NCI-H2171 treated with DMSO at 0.1 percent for 48 hours (cell line): Measurements from ENCODE around the gene ARNT2.

ENCODE experiments used
- DNase-seq: peaks from one replicate; lab custom pipeline; 2025; lab: John Stamatoyannopoulos, UW

The ARNT2 gene

GRCh38 chr15:80411788-80412288 is 7.7 kb downstream of the ARNT2 start:
- DNase-seq = no peak

GRCh38 chr15:80414546-80415357 is 10.6 kb downstream of the ARNT2 start:
- no peak for DNase-seq

- DNase-seq = no peak
Measured at GRCh38 chr15:80415358-80415670, 11.1 kb downstream of the ARNT2 start.

DNA sequence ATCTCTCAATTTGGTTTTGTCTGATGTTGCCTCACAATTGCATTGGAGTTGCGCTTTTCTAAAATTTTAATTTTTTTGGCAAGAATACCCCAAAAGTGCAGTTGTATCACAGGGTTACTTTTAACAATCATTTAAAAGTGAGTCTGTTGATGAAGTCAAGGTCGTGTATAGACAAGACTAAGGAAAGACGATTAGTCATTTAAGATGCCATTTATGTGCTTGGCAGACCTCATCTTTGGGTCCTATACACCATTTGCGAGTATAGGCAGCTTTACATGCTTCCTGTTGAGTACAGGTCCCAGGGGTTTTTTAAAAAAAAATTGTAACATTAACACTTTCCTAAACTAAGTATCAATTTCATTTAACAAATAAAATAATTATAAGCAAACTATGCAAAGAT is 12.5 kb downstream of the ARNT2 start:
- peak; percentile 2 for DNase-seq

DNA sequence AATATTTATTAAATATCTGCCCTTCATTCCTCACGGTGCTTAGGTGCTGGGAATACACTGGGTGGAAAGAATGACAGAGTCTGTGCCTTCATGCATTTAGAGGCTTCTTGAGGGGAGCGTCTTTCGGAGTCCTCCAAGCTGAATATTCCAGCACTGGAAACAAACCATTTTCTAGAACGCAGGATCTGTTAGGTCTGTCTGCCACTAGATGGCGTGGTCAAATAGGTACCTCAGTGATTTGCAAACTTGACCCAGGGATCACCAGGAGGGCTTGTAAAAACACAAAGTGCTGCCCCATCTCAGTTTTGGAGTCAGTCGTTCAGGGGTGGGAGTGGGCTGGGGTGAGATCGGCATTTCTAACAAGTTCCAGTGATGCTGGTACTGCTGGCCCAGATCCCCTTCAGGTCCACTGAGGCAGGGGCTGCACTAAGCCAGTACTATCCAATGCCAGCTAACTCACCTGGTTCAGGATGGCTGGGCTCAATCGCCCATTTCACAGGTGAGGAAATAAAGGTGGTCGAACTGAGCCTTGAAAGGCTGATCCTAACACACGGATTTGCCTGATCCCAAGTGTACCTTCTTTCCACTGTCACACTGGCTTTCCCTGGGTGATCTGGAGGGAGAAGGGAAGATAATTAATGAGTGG is 14.8 kb downstream of the ARNT2 start:
- peak; percentile 57 for DNase-seq

- DNase-seq = no peak
Measured at GRCh38 chr15:80419546-80419945, 15.4 kb downstream of the ARNT2 start.

GRCh38 chr15:80420658-80421057 is 16.5 kb downstream of the ARNT2 start:
- no peak for DNase-seq

DNA sequence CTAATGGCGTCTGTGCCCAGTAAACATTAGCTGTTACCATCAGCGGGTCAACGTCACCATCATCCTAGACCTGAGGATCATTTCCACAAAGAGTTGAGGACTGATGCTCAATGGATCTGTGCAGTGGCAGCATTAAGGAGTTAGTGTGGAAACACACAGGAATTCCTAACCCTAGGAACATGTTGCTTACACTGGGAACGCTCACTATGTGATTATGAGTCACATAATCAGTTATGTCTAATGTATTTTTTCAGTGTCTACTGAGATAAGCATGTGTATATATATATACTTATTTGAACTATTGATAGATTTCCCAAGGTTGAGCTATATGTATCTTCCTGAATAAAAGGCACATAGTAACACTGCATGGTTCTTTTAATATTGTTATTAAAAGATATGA is 19.0 kb downstream of the ARNT2 start:
- DNase-seq = no peak

GRCh38 chr15:80424381-80424780 is 20.2 kb downstream of the ARNT2 start:
- no peak for DNase-seq

DNA sequence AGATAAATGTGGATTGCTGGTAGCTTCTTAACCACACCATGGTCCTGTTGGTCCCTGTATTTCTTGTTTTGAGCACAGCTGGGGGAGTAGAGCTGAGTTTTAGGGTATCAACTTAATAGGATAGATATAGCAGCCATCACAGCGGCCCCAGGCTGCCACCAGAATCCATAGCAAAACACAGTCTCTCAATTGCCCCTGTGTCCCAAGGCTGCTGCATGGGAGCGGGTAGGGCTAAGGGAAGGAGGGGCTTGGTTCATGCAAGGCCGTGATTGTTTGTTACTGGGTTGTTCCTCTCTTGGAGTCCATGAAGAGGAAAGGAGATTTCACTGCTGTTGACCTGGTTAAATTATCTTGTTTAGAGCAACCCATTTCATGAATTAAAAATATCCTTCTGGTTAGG is 22.1 kb downstream of the ARNT2 start:
- no peak for DNase-seq

DNA sequence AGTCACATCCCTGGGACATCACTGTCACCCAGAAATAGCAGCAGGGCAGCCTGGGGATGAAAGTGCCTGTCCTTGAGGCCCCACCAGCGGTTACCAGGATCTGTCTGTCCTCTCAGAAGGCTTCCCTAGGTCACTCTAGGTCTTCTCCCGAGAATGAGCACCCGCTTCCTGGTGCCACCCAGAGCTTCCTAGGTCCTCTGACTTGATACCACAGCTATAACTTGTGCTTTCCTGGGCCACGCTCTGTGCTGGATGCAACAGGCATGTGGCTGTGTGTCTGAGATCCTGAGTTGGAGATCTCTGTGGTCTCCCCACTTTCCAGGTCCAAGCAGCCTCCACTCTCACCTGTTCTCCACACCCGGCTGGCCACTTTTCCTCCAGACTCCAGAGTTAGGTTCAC is 25.8 kb downstream of the ARNT2 start:
- no peak for DNase-seq

DNA sequence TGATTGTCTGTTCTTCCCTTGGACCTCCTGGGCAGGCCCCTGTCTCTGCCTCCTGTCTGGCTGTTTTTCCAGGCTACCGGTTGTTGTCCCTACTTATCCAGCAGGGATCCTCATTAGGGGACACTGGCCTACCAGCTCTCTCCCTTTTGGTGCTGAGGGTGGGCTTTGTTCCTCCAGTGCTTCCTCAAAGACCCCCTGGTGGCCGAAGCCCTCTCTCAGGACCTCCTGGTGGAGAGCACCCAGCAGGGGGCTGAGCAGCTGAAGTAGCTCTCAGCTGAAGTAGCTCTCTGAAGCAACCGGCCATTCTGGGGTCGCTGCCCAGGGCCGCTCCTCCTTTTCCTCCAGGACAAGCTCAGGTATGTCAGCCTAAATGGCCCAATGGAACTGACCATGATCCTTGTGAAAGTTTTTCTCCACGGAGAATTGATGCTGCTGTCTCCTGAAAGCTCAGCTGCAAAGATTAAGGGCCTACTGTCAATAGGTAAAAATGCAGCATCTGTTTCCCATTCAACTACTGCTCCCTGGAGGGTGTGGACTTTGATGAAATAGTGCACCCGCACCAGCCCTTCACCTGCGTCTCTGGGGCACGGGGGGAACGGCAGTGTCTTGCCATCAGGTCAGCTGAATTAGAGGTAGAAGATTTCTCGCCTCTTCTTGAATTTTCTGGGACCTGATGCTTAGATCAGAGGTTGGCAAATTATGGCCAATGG is 27.6 kb downstream of the ARNT2 start:
- DNase-seq = peak; percentile 53

DNA sequence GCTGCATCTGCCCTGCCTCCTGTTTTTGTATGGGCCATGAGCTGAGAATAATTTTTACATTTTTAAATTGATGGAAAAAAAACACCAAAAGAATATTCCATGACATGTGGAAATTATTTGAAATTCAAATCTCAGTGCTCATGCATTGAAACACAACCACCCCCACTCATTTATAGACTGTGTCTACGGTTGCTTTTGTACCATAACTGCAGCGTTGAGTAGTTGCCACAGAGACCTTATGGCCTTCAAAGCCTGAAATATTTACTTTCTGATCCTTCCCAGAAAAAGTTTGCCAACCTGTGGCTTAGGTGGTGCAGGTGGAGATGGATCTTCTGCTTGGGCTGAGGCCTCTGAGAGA is 28.1 kb downstream of the ARNT2 start:
- no peak for DNase-seq

DNA sequence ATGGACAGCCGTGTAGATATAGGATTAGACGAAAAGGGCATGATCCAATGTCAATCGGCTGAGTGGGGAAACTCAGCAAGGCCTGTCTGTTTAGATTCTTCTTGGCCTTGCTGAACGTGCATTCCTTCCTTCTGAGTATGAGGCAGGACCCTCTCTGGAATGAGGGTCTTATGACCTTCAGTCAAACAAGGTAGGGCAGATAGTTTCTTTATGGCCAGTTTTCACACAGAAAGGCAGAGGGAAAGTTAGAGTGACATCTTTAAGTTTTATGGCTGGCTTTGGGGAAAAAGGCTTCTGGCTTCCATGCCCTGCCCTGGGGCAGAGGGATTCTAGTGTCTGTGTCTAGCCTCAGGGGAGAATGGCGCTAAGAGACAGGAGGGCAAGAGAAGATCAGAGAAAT is 29.7 kb downstream of the ARNT2 start:
- DNase-seq = no peak

GRCh38 chr15:80434926-80435720 is 30.9 kb downstream of the ARNT2 start:
- DNase-seq = no peak

DNA sequence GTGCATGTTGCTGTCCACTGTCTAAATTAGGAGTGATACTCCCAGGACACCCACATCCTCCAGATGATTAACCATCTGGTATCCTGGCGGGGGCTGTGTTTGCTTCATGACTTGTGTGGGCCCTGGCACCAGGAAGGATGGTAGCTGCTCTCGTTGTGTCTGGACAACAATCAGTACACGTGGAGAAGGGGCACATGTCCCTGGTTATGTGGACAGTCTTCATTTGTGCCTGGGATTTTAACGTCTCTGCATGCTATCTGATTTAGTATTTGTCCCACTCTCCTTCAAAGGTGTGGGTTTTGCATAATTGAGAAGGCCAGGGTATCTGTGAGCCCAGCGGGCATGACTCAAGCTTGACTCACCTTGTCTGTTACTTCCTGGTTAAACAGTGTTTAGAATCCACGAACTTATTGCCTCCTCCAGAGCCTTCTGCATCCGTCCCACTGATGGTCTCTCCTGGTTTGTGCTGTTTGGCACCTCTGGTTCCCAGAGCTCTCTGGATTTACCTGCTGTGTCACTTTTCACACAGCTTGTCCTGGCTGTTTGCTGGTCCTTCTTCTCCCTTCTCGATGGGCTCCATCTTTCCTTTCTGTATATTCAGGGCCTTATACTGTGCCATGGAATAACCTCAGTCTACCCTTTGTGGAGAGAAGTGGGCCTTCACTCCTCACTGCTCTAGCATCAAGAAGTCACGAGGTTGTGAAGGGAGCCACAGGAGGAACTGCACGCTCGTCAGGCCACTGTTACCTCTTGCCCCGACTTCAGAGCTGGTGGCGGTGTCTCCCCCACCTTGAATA is 32.5 kb downstream of the ARNT2 start:
- no peak for DNase-seq

DNA sequence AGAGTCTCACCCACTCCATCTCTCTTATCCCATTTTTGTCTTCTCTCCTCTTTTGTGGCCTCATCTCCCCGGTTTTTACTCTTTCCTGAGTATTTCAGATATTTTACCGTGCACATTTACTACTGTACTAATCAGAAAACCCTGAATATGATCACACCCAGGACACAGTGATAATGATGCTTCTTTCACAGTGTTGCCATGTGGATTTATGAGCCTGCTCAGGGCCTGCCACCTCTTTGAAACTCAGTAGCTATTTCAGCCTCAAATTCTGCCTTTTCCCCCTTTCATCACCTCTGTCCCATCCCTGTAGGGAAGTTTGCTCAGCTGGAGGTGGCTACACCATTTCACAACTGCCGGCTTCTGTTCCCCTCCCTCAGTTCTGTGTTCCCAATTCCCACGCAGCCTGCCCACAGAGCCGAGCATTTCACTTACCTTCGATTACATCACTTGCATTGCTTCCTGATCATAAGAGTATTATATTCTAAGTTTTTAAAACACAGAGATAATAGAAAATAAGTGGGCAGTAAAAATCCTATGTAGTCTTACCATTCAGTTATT is 33.2 kb downstream of the ARNT2 start:
- DNase-seq = no peak

- no peak for DNase-seq
Measured at GRCh38 chr15:80439140-80439539, 35.0 kb downstream of the ARNT2 start.

GRCh38 chr15:80440024-80440423 is 35.8 kb downstream of the ARNT2 start:
- DNase-seq = no peak

DNA sequence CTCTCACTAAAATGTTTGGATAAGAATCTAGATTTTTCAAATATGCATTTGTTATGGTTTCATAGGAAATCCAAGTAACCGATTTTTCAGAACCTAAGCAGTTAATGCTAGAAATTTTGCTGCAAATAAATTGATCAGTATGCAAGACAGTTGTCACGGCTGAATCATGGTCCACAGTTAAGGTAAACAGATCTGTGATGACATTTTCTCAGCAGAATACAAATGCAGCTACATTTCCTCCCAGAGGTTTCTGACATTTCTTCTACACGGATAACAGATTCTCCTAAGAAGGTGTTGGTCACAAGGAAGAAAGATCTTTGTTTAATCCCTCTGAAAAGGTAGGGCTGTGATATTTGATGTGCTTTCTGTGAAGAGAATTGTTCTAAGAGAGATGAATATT is 36.9 kb downstream of the ARNT2 start:
- DNase-seq = no peak

DNA sequence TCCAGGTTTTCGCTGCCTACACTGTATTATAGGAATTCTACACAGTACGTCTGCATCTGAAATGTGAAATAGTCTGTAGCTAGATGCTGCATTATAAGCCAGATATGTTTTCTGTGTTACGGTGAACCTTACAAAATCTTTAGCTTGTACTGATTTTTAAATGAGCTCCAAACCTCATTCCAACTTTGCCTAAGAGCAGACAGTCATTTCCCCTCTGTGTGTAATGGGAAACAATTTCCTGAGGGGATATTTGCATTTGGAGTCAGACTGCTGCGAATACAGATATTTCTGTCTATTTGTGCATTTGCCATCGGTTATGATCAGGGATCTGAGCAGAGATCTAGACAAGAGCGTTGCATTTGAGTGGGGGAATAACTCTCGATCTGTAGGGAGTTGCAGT is 37.5 kb downstream of the ARNT2 start:
- no peak for DNase-seq
